HG02852 (cell line): Measurements from ENCODE around the gene CCDC85A.

Experiments used
- ATAC-seq: cut with Tn5 transposase; IDR thresholded peaks from one replicate; pipeline ENCODE4 v1.9.1; 2021; ENCODE audit warnings: mild to moderate bottlenecking, moderate library complexity; ENCODE audit not compliant: unreplicated experiment

Gene CCDC85A

DNA sequence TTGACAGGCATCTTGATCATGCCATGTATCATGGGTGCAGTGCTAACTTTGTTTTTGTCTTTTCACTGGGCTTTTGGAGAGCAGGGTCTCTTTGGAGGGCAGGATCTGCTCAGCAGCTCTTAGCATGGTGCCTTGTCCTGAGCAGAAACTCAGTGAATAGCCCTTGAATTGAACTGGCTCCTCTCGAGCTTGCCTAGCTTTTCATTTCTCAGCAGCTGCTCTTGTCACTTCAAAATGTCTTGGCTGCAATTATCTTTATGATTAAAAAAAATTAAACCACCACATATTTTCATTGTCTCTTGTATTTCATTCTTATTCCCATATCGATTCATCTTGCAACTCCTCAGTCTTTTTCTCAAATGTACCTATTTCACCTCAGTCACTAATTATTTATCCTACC is 50.5 kb downstream of the CCDC85A start:
- ATAC-seq = no peak

- no peak for ATAC-seq
Observed at GRCh38 chr2:56239030-56239429, 55.2 kb downstream of the CCDC85A start.

GRCh38 chr2:56239437-56239836 is 55.6 kb downstream of the CCDC85A start:
- no peak for ATAC-seq

GRCh38 chr2:56240210-56240609 is 56.4 kb downstream of the CCDC85A start:
- ATAC-seq = no peak

DNA sequence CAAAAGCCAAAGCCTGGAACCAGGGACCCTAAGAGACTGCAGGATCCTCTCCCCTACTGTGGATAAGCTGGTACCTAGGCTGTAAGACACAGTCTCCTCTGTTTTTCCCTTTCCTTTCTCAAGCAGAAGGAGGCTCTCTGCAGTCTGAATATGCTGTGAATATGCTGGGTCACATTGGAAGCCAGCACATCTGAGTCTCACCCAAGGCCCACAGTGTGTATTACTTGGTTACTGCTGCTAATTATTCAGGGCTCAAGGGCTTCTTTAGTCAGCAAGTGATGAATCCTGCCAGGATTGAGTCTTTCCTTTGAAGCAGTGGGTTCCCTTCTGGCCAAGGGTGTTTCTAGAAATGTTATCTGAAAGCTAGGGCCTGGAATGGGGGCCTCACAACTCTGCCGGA is 60.7 kb downstream of the CCDC85A start:
- no peak for ATAC-seq

DNA sequence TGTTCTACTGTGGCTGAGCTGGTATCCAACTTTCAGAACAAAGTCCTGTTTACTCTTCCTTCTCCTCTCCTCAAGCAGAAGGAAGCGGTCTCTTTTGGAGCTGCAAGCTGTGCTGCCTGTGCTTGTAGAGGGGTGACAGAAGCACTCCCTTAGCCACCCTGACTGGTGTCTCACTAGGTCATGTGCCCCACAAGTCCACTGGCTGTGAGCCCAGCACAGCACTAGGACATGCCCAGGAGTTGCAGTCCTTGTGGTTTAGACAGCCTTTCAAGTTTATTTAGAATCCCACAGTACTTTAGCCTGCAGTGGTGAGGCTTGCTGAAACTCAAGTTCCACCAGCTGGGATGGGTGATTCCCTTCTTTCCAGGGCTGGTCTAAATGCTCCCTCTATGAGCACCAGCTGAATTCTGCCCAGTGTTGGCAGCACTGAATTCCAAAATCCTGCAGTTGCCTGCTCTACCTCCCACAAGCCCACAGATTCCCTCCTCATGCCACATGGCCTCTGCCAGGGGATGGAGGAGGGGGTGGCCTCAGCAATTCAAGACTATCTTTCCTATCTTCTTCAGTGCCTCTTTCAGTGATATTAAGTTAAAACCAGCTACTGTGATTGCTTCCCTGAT is 61.2 kb downstream of the CCDC85A start:
- no peak for ATAC-seq

DNA sequence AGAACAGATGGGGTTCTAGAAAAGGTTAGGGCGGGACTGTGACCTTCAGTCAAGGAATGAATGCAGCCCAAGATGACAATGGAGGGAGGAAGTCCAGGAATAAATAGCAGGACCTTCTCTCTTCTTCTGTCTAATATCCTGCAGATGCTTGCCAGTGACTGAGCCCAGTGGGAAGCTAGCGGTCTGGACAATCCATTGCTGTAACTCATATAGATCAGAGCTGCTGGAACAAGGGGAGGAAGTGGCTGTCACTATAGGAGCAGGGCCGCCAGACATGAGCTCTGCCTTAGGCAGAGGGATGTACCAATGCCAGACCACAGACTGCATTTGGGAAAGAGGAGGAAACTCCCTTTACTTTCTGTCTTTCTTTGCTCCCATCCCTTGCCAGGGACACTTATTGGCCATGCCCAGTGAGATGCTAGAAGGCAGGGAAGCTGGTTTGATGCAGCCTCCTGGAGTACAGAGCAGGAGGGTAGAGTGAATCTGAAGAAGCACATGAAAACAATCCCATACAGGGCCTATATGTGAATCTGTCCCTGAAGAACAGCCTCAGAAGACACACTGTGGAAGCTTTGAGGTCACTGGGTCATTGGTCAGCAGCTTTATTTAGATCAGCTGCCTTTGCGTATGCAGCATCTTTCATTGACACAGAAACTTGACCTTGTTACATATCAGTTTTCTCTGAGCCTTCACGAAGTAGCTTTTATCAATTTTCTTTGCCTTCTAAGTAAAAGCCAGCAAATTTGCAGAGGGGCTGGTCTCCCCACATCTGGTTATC is 65.4 kb downstream of the CCDC85A start:
- no peak for ATAC-seq

- ATAC-seq = no peak
Observed at GRCh38 chr2:56250153-56250729, 66.5 kb downstream of the CCDC85A start.

- no peak for ATAC-seq
Observed at GRCh38 chr2:56260415-56260814, 76.6 kb downstream of the CCDC85A start.

DNA sequence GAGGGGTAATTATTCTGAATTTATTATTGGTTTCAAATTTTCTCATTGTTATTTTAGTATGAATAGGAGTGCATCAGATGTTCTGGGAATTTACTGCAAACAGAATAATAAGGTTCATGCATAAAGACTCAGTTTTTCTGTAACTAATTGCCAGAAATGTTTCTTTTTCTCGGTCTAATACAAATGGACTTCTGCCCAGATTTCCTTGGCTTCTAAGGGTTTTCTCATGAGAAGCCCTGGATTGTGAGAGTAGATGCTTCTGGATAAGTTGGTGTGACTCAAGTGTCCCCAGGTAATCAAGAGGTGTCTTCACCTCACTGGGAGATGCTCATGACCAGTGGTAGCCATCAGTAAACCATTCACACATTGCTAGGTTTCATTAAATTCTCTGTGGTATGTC is 78.5 kb downstream of the CCDC85A start:
- ATAC-seq = no peak

GRCh38 chr2:56263876-56264275 is 80.1 kb downstream of the CCDC85A start:
- no peak for ATAC-seq

- no peak for ATAC-seq
Observed at GRCh38 chr2:56266761-56267414, 83.1 kb downstream of the CCDC85A start.

DNA sequence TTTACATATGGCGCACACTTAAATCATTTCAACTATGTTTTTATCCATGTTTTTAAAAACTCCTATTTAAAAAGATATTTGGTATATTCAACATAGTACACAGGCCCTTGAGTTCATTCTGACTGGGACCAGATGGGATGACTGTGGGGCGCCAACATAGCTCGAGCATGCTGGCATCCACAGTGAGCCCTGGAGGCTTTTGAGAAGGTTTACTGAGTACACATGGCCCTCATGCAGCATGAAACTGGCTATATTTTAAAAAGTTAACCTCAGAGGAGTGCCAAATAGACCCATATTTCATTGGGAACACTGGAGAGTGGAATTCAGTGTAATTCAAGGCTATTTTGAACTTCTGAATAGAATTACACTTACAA is 83.6 kb downstream of the CCDC85A start:
- no peak for ATAC-seq

- no peak for ATAC-seq
Observed at GRCh38 chr2:56268856-56269255, 85.1 kb downstream of the CCDC85A start.

DNA sequence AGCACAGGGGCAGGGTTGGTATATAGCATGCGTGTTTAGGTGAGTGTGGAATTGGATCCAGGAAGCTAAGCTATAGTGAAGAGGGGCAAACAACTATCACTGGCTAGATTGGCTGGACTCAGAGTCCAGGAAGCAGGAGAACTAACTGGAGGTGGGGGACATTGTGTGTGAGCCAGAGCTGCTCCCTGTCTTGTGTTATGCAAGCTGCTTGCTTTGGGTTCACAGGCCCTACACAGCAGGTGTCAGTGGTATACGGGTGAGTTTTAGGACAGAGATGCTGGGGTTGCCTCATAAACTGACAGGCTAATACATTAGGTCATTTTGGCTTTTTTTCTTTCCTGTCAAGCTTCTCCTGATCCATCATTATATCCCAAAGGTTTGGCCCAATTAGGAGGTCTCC is 87.5 kb downstream of the CCDC85A start:
- ATAC-seq = no peak

GRCh38 chr2:56285224-56285623 is 101.4 kb downstream of the CCDC85A start:
- ATAC-seq = no peak

DNA sequence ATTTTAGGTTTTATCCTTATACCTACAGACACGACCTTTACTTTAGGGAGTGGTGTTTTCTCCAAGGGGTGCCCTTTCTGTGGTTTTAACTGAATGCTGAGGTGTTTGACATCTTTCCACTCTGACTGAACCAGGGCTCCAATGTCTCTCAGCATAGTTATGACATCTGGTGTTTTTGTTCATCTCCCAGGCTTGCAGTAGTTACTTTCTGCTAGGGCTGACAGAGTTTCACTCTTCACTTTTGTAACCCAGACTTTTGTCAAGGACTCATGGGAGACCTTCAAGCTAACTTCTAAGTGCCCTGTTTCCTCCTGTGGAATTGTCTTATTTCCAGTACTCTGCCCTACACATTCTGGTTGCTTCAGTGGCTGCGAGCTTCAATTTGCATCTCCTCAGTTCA is 103.1 kb downstream of the CCDC85A start:
- no peak for ATAC-seq

GRCh38 chr2:56287508-56287907 is 103.7 kb downstream of the CCDC85A start:
- ATAC-seq = no peak

DNA sequence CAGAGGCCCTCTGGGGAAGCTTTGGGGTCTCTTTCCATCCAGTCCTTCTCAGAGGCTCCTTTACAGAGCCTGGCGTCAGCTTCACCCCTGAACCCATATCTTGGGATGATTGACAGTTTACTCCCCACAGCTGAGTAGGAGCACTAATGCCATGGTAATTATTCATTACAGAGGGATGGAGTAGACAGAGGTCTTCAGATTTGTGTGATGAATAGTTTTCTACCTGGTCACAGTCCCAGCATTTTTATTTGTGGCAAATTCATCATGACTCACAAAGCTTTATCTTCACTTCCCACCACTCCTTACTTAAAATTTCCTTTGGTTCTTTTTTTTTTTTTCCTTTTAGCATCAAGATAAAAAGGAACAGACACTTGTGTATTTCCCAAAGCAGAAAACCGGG is 104.2 kb downstream of the CCDC85A start:
- no peak for ATAC-seq

GRCh38 chr2:56288838-56289580 is 105.2 kb downstream of the CCDC85A start:
- no peak for ATAC-seq

GRCh38 chr2:56291711-56292110 is 107.9 kb downstream of the CCDC85A start:
- no peak for ATAC-seq
